D721Med (cell line): ENCODE data around the gene ELP1.
"Not testable (repeated sequence)": the region's sequence is repeated elsewhere in the genome, so short reads cannot be mapped to it uniquely, and the experiment has no call there.

ENCODE experiments used
- DNase-seq: peaks from one replicate; pipeline ENCODE4 v3.0.0; 2011; ENCODE audit warnings: low spot score; ENCODE audit not compliant: insufficient read length
- FAIRE-seq: peaks from 2 replicates; lab custom pipeline; 2011; peaks lifted over from hg19 to GRCh38; lab: Jason Lieb, UNC
- CTCF ChIP-seq: IDR thresholded peaks from 2 replicates; pipeline ENCODE4 v1.5.1; 2012; ENCODE audit warnings: mild to moderate bottlenecking, control low read depth; ENCODE audit not compliant: insufficient read depth; ENCODE audit errors: missing control alignments

Gene ELP1

GRCh38 chr9:108842610-108843295 is 91.2 kb downstream of the ELP1 start:
- FAIRE-seq (no peak), DNase-seq (no peak)
- TF ChIP-seq CTCF = no peak

- FAIRE-seq, DNase-seq: not testable (repeated sequence)
Measured at GRCh38 chr9:108839561-108839960, 94.4 kb downstream of the ELP1 start.

DNA sequence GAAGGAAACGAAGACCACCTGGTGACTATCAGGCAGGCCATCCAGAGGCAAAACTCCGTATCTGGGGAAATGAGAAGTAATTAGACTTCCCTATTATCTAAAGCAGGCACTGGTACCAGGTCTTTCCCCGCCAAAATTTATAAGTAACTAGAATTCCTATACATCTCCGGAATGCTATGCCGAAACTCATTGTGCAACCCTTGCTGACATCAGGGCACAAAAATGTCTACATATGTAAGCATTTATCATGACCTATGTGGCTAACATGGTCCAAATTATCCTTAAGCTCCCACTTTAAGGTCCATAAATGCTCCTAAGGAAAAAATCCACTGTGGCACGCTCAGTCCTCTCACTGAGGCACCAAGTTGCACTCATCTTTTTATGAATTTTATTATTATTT is 95.9 kb downstream of the ELP1 start:
- no peak for TF ChIP-seq CTCF
- FAIRE-seq = no peak
- no peak for DNase-seq

DNA sequence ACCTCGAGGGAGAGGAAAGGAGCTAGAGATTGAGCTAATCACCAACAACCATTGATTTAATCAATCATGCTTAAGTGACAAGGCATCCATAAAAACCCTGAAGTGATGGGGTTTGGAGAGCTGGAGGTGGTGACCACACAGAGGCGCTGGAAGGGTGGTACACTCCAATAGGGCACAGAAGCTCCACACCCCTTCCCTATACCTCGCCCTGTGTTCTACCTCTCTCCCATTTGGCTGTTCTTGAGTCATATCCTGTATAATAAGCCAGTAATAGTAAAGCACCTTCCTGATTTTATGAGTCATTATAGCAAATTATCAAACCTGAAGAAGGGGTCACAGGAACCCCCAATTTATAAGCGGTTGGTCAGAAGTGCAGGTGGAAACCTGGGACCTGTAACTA is 96.4 kb downstream of the ELP1 start:
- TF ChIP-seq CTCF = no peak
- DNase-seq (no peak), FAIRE-seq (no peak)

GRCh38 chr9:108836781-108837180 is 97.1 kb downstream of the ELP1 start:
- TF ChIP-seq CTCF = no peak
- FAIRE-seq = no peak
- DNase-seq = no peak

DNA sequence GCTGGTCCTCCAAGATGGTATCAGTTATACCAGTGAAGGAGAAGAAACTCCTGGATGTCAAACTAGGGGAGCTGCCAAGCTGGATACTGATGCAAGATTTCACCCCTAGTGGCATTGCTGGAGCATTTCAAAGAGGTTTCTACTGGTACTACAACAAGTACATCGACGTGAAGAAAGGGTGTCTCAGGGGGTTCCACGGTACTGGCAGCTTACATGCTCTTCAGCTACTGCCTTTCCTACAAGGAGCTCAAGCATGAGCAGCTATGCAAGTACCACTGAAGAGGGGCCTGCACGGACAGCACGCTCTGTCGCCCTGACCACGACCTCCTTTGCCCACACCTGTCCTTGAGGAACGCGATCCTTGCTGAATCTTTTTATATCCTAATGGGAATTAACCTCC is 97.6 kb downstream of the ELP1 start:
- no peak for FAIRE-seq
- no peak for TF ChIP-seq CTCF

DNA sequence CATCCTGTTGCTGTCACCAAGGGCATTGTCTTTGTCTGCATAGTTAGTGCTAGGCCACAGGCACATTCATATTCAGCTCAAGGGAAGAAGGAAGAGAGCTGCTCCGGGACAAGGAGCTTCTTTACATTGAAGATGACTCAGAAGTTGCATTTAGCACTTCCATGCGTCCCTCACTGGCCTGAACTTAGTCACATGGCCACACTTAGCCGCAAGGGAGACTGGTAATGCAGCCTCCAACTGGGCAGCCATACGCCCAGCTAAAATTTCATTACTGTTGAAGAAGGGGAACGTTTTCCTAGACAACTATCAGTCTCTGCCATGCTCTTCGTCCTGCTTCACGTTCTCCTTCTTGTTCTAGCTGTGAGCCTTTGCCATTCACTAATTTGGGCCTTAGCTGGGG is 98.1 kb downstream of the ELP1 start:
- FAIRE-seq = no peak
- DNase-seq = no peak

More for the DNA sequence above, 97.6 kb downstream of the ELP1 start:
- no peak for DNase-seq

More for the DNA sequence above, 98.1 kb downstream of the ELP1 start:
- TF ChIP-seq CTCF = no peak
